Gastroesophageal sphincter (tissue), 4 donors: ENCODE measurements around the gene STAT5A. TPM values are rescaled to one million over a fixed set of nuclear protein-coding genes. Genes with fewer than 3 reads are reported as not detected.

Experiments
- ATAC-seq: fragments of 150-250 bp; one replicate; pipeline ENCODE4 v1.9.1; 2016; ENCODE audit warnings: mild to moderate bottlenecking, moderate library complexity
- H3K27ac ChIP-seq, 4 donors: fragments of 200-600 bp; sonication (generic) in 3 of 4; 1 replicate in 3 of 4; 2 replicates in 1 of 4; pipeline ENCODE4 v1.5.1; 2016 to 2019
- H3K27me3 ChIP-seq: fragments of 200-600 bp; sonication (generic); one replicate; pipeline ENCODE4 v1.5.1; 2019
- H3K36me3 ChIP-seq, 2 donors: fragments of 200-600 bp; sonication (generic); one replicate each; pipeline ENCODE4 v1.5.1; 2019; ENCODE audit warnings: control low read depth in 1 of 2
- H3K4me1 ChIP-seq, 3 donors: fragments of 200-600 bp; sonication (generic); 1 replicate in 2 of 3; 2 replicates in 1 of 3; pipeline ENCODE4 v1.5.1; 2016 to 2019; ENCODE audit warnings: control low read depth in 2 of 3
- H3K4me3 ChIP-seq, 2 donors: fragments of 200-600 bp; sonication (generic); one replicate each; pipeline ENCODE4 v1.5.1; 2019; ENCODE audit warnings: mild to moderate bottlenecking in 1 of 2, moderate library complexity in 1 of 2
- H3K9me3 ChIP-seq, 3 donors: fragments of 200-600 bp; sonication (generic); one replicate each; pipeline ENCODE4 v1.5.1; 2017 to 2019; ENCODE audit warnings: control low read depth in 2 of 3
- CTCF ChIP-seq, 4 experiments: fragments of 200-600 bp in 2 of 4; fragments of 450-650 bp in 2 of 4; sonication (generic) in 1 of 4; IDR thresholded peaks; one replicate each; pipeline ENCODE4 v1.5.1; 2017 to 2019; ENCODE audit warnings: antibody characterized with exemption in 4 of 4, mild to moderate bottlenecking in 2 of 4, moderate library complexity in 2 of 4
- EP300 ChIP-seq: sonication (generic); formaldehyde crosslinking; IDR thresholded peaks from one replicate; pipeline ENCODE4 v1.6.1; 2017; ENCODE audit warnings: antibody characterized with exemption, mild to moderate bottlenecking
- POLR2A ChIP-seq, 2 donors: fragments of 450-650 bp; IDR thresholded peaks; one replicate each; pipeline ENCODE4 v1.6.1; 2017; ENCODE audit warnings: antibody characterized with exemption in 2 of 2, mild to moderate bottlenecking in 2 of 2, moderate library complexity in 1 of 2
- POLR2AphosphoS5 ChIP-seq: sonication (generic); formaldehyde crosslinking; IDR thresholded peaks from one replicate; pipeline ENCODE4 v1.6.1; 2017; ENCODE audit warnings: antibody characterized with exemption
- WGBS, 2 donors: methylation state at CpG; one replicate each; pipeline ENCODE4 v1.1.5; 2018; ENCODE audit warnings: low coverage in 1 of 2; 5-methylcytosine and 5-hydroxymethylcytosine counted together
- total RNA-seq, 4 donors: library from RNA; depleted of rRNA; stranded (reverse); fragments of >200 nt; gene quantifications; one replicate each; pipeline ENCODE4 v1.1.0, GENCODE V29; 2016

The STAT5A gene
- total RNA-seq, 4 donors from 2014 or later = 61.8 to 80.8 (median 71.4) TPM

GRCh38 chr17:42287305-42287976, 857 bp upstream of the STAT5A start:
- TF ChIP-seq POLR2AphosphoS5 = peak; percentile 70
- no peak for TF ChIP-seq CTCF (IDR thresholded peaks at IDR 0.05)
- no peak for TF ChIP-seq EP300
- peak in 1 of 2 donors; percentile 36 for TF ChIP-seq POLR2A (IDR thresholded peaks at IDR 0.05)
- Histone ChIP-seq H3K36me3 (peaks cover 0 to 19% of the 10 kb centered on the region in 2 donors), H3K4me3 (peak overlapping the region; percentile 51 to 73), H3K9me3 (no peaks in the 10 kb centered on the region), H3K4me1 (peaks cover 0 to 67% (median 15%) of the 10 kb centered on the region in 3 donors), H3K27ac (peak overlapping the region; percentile 77 to 94 (median 89)), H3K27me3 (no peaks in the 10 kb centered on the region)
- ATAC-seq = peak; percentile 66
- 0 to 5% methylated on average over 6 to 8 of the region's 14 CpGs for WGBS, 2 donors

- Histone ChIP-seq H3K9me3 (no peaks in the 10 kb centered on the region), H3K36me3 (peaks cover 0 to 35% of the 10 kb centered on the region in 2 donors), H3K27ac (peak overlapping the region; percentile 77 to 94 (median 89)), H3K27me3 (no peaks in the 10 kb centered on the region), H3K4me1 (peaks cover 0 to 67% (median 15%) of the 10 kb centered on the region in 3 donors), H3K4me3 (peak overlapping the region; percentile 51 to 73)
- peak; percentile 4 for ATAC-seq
- WGBS, 2 donors = 31% methylated on average over 7 of the region's 44 CpGs; no CpG with 5 or more reads in 1 of the 2 donors
- no peak for TF ChIP-seq POLR2A (IDR thresholded peaks at IDR 0.05)
- no peak for TF ChIP-seq EP300
- no peak for TF ChIP-seq CTCF (IDR thresholded peaks at IDR 0.05)
Observed at GRCh38 chr17:42288803-42289610, 709 bp downstream of the STAT5A start.

GRCh38 chr17:42289611-42290181, 1.4 kb downstream of the STAT5A start:
- Histone ChIP-seq H3K36me3 (peaks cover 0 to 38% of the 10 kb centered on the region in 2 donors), H3K4me3 (peak overlapping the region in 1 of 2 donors; percentile 73), H3K27ac (peak overlapping the region in 3 of 4 donors; percentile 88 to 94 (median 90)), H3K4me1 (peaks cover 0 to 67% (median 15%) of the 10 kb centered on the region in 3 donors), H3K9me3 (no peaks in the 10 kb centered on the region), H3K27me3 (no peaks in the 10 kb centered on the region)
- no peak for ATAC-seq
- 79 to 92% methylated on average over 2 to 4 of the region's 9 CpGs for WGBS, 2 donors
- no peak for TF ChIP-seq POLR2A (IDR thresholded peaks at IDR 0.05)

- TF ChIP-seq POLR2A (IDR thresholded peaks at IDR 0.05) (no peak), POLR2AphosphoS5 (no peak), EP300 (no peak), CTCF (IDR thresholded peaks at IDR 0.05) (no peak)
- peaks cover 0 to 63% (median 15%) of the 10 kb centered on the region in 3 donors for H3K4me1 ChIP-seq
- ATAC-seq = no peak
- no peak overlapping the region for H3K4me3 ChIP-seq
- H3K36me3 ChIP-seq = peaks cover 0 to 47% of the 10 kb centered on the region in 2 donors
- peak overlapping the region in 2 of 4 donors; percentile 35 to 90 for H3K27ac ChIP-seq
- no peaks in the 10 kb centered on the region for H3K9me3 ChIP-seq
- H3K27me3 ChIP-seq = no peaks in the 10 kb centered on the region
- WGBS, 2 donors = 66 to 80% methylated on average over 3 to 5 of the region's 5 CpGs
Observed at GRCh38 chr17:42290577-42290976, 2.3 kb downstream of the STAT5A start.

GRCh38 chr17:42291129-42291528, 2.8 kb downstream of the STAT5A start:
- Histone ChIP-seq H3K27me3 (no peaks in the 10 kb centered on the region), H3K36me3 (peaks cover 0 to 52% of the 10 kb centered on the region in 2 donors), H3K9me3 (no peaks in the 10 kb centered on the region), H3K4me1 (peaks cover 0 to 58% (median 15%) of the 10 kb centered on the region in 3 donors), H3K27ac (no peak overlapping the region), H3K4me3 (no peak overlapping the region)
- 68 to 80% methylated on average over 1 to 6 of the region's 11 CpGs for WGBS, 2 donors
- no peak for ATAC-seq
- TF ChIP-seq EP300 = no peak
- peak in 1 of 2 donors; percentile 13 for TF ChIP-seq POLR2A (IDR thresholded peaks at IDR 0.05)
